Activated CD4-positive, alpha-beta T cell treated with anti-CD3 and anti-CD28 coated beads, Interleukin-2, amount 50 U/mL, for 4 hours (primary cell): Measurements from ENCODE around the gene S100A12.

ENCODE experiments used
- DNase-seq, 2 experiments: peaks; one replicate each; pipeline ENCODE4 v3.0.0-alpha.2; 2020

S100A12 gene

DNA sequence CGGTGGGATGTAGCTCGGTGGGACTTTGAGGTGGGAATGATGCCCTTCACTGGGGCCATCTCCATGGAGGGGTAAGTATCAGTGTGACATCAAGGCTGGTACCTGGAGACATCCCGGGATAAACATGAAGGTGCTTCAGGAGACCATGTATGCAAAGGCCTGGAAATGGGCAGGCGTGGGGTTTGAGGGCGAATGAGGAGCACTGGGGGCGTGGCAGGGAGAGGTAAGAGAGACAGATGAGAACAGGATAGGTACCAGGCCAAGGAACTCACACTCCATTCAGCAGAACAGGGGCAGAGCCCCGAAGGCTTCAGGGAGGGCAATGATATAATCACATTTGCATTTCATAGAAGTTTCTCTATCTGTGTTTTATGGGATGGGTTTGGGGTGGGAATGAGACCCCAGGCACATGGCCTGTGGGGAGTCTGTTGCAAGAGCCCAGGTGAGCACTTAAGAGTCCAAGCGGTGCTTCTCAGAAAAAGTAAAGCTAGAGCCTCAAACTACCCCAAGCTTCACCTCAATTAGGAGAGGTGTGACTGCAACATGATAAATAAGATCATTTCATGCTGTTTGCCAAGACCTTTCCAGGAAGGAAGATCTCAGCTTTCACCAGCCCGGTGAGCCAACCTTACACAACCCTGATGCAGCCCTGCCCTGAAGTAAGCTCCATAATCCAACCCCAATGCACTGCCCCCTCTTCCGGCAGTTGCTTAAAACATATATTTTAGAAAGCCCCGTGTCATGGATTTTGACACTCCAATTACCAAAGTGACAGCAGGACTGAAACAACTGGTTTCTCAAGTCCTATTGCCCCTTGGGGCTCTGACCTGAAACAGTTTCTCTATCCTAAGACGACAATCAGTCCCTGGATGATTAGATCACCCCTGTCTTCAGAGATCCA lies 10.4 kb downstream of the S100A12 start:
- DNase-seq: no peak

DNA sequence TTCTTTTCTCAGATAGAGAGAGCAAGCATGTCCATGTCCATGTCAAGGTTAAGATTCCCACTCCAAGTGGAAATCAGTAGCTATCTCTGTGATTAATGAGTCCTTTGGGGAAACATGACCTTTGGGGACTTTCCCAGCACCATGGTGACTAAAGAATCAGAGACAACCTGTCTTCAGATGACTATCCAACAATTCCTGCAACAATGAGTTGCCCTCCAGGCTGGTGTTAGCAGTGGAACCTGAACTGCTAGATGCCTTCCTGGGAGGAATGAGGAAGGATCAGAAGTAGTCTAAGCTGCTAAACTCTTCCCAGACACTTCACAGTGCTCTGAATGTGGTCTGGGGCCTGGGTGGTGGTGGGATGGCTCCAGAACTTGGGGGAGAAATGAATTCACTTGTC lies 11.3 kb downstream of the S100A12 start:
- no peak for DNase-seq

DNA sequence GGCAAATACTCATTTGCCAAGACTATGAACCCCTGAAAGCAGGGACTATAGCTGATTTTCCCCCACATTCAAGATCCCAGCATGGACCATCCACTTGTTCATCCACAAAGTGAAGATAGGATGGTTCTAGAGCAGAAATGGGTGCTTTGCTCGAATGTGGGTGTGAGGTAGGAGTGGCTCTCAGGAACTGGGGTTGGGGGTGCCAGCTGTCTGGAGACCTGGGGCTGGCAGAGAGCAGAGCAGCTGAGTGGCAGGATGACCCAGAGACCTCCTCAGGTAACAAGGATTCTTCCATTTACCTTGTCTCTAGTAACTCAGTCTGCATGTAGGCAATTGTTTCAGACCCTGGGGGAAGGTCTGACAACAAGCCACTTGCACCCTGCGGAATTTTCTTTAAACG lies 11.8 kb downstream of the S100A12 start:
- no peak for DNase-seq

DNA sequence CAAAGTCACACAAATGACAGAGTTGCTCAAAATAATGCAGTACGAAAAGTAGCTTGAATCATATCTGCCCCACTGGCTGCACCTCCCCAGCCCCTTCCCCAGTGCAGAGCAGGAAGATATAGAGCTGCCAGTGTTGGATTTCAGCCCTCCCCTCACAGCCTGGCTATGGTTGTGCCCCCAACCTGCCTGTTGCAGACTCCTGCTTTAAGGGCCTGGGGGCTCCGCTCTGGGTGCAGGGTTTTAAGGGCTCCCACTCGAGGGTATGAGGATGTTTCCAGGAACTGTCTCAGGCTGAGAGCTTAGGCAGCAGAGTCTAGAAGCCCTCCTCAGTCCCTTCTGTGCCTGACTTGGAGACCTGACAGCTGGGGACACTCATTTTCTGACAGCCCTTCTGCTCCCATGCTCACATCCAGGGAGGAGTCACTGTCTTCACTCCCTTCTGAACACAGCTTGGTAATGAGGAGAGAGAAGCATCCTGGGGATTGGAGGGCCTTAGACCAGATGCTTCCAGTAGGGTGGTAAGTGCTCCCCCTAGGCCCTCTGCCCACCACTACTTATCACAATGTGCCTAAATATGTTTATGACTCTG lies 13.1 kb downstream of the S100A12 start:
- no peak for DNase-seq

DNA sequence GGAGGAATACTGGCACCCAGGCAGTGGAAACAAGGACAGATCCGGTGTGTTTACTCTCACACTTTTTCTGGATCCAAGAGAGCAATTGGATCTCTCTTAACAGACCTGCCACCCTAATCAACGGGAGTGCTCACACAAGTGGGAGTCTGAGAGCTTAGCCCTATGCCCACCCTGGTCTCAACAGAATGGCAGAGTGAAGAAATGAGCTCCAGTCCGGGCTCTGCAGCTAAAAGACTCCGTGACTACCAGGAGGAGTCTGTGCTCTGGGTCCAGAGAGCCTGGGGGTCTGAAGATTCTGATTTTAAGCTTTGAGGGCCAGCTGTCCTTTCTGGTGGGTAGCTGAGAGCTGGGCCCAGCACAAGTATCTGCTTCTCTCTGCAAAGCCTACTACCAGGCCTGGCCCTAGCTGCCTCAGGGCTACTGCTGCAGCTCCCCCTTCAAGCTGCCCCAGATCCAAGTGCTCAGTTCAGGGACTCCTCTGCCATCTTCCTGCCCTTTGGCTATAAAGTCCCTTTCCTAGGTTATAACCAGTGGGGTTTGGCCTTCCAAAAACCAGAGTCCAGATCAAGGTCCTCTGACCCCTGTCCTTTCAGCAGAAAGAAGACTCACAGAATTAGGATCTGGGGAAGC lies 13.8 kb downstream of the S100A12 start:
- DNase-seq: no peak

DNA sequence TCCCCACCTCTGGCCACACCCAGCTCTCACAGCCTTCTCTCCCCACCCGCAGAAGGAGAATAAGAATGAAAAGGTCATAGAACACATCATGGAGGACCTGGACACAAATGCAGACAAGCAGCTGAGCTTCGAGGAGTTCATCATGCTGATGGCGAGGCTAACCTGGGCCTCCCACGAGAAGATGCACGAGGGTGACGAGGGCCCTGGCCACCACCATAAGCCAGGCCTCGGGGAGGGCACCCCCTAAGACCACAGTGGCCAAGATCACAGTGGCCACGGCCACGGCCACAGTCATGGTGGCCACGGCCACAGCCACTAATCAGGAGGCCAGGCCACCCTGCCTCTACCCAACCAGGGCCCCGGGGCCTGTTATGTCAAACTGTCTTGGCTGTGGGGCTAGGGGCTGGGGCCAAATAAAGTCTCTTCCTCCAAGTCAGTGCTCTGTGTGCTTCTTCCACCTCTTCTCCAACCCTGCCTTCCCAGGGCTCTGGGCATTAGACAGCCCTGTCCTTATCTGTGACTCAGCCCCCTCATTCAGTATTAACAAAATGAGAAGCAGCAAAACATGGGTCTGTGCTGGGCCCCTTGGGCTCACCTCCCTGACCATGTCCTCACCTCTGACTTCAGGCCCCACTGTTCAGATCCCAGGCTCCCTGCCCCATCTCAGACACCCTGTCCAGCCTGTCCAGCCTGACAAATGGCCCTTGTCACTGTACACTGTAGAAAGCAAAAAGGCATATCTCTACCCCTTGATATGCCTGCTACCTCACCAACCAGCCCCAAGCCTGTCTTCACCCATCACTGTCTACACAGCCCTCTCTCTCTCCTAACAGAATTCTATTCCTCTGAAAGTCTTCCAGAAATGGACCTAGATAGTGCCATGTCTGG lies 14.6 kb downstream of the S100A12 start:
- DNase-seq: no peak

DNA sequence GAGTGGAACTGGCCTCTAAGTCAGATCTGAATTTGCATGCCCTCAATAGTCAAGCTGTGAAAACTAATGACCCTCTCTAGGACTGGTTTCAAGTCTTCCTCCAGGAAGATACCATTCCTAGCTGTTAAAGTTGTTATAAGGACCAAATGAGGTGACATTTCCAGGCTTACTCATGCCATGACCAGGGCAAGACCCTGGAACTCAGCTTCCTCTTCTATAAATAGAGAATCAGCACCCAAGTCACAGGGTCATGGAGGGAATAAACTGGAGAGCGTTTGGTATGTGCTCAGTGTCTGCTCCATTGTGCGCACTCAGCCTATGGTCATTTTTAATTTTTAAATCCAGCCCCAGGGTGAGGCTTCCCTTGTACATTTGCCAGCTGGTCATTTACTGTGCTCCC lies 15.2 kb downstream of the S100A12 start:
- DNase-seq: no peak

DNA sequence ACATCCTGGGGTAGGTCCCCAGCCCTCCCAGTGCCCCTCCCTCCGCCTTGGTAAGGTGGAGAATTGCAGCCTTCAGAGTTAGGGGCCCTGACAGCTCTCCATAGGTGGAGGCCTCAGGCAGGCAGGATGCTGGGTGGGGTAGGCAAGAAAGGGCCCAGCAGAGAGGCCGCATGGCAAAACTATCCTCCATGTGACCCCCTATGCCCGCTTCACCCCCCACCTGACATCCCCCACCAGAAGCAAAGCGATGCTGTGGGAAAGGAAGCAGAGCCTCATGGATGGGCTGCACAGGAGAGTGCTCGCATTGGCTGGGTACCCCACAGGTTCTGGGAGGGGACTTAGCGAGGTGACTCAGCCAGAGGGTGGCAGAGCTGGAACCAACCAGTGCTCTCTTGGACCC lies 16.2 kb downstream of the S100A12 start:
- no peak for DNase-seq

DNA sequence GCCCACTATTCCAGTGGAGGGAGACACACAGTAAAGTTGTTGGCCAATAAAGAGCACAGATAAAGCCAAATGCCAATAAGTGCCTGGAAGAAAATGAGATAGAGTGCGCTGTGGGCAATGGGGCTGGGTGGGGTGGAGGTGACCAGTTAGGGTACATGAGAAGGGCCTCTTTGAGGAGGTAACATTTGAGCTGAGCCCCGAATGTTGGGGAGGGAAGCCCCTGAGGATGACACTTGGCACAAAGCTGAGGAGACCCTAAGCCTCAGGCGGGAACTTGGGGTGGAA lies 16.8 kb downstream of the S100A12 start:
- DNase-seq: no peak

DNA sequence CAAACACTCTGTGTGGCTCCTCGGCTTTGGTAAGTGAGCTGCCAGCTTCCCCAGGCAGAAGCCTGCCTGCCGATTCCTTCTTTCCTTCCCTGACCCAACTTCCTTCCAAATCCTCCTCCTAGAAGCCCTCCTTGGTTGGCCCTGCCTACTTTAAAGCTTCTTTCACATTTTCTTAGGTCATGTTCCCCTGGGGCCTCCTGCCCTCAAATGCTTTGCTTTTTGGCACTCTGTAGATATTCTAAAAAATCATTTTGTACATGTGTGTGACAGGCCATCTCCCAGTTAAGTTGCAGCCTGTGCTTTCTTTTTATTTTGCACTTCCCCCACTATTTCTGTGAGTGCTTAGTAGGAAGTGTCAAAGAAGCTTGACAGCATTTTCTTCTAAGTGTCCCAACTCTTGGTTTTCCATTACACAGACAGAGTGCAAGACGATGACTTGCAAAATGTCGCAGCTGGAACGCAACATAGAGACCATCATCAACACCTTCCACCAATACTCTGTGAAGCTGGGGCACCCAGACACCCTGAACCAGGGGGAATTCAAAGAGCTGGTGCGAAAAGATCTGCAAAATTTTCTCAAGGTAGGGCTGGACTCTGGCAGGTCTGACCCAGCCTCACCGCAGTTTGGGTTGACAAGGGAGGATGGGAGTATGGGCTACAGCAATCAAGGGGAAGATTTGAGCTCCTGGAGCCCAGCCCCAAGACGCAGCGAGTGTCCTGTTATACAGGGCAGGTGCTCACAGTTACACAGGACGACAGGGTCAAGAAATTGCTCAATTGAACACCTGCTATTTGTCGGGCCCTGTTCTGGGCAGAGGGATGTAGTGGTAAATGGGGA lies 17.3 kb downstream of the S100A12 start, which contains the start of gene S100A9:
S100A9 (plus strand) TSS at position 2 of the 838 bp plus-strand sequence; CDS start at position 432, 430 bp downstream.
- no peak for DNase-seq

DNA sequence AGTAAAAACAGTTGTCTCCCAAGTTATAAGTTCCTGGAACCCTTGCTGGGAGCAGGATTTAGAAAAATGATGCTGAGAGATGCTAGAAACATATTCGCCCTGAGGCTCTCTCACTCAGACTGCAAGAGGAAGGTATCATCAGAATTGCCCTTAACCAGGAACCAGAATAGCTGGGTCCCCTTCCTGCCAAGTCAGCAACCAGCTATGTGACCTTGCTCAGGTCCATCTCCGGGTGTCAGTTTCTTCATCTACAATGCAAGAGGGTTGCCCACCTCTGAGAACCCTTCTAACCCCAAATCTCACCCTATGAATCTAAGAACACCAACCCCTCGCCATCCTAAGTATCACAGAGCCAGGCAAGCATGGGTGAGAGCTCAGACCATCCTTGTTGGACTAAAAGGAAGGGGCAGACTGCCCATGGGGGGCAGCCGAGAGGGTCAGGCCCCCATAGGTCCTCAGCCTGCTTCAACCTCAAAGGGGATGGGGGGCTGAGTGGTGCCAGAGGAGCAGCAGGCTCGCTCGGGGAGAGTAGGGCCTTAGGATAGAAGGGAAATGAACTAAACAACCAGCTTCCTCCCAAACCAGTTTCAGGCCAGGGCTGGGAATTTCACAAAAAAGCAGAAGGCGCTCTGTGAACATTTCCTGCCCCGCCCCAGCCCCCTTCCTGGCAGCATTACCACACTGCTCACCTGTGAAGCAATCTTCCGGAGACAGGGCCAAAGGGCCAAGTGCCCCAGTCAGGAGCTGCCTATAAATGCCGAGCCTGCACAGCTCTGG lies 18.2 kb downstream of the S100A12 start:
- DNase-seq: no peak

DNA sequence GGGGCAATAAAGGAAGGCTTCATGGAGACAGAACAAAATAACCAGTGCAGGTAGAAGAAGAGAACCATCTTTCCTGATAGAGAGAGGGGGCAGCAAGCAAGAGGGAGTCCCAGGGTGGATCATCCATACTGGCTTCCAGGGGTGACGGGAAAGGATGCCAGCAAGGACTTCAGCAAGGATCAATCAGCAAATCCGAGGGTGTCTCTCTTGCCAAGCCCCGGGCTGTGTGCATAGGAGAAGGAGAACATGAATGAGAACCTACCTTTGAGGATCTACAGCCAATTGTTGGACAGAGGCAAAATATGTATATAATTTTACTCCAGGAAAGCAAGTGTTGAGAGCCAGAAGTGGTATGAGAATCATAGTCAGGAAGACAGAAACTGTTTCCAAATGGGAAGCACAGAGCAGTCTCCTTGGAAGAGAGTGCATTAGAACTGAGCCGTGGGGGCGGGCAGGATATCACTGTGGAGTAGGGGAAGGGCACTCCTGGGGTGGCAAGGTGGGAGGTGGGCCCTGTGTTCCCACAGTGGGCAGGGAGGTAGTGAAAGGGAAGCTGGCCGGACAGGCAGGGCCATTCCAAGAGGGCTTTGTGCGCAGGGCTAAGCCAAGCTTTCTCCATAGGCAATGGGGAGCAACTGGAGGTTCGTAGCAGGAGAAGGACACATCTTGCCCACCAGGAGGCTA lies 18.9 kb downstream of the S100A12 start:
- no peak for DNase-seq

DNA sequence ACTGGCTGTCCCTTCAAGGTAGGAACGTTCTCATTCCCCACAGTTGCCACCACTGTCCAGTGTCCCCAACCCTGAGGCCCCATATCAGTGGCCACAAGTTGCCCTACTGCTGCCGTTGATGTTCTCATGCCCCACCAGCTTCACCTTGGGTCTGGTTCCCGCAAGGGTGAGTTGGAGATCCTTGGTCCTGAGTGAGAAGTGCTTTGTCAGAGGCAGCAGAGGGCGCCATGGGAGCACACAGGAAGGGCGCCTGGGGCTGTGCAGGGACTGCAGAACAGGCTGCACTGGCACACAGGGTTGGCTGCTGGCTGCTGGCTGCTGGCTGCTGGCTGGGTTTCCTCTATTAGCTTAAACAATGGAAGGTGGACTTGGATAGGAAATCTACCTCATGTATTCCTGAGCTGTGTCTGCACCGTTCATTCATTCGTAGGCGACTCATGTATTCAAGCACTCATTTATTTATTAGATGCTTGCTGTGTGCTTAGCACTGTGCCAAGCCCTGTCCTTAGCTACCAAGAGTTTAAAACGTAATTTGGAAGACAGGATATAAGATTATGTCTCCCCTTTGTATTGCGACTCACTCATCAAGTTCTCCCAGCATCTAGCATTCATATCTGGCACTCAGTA lies 19.9 kb downstream of the S100A12 start:
- no peak for DNase-seq

DNA sequence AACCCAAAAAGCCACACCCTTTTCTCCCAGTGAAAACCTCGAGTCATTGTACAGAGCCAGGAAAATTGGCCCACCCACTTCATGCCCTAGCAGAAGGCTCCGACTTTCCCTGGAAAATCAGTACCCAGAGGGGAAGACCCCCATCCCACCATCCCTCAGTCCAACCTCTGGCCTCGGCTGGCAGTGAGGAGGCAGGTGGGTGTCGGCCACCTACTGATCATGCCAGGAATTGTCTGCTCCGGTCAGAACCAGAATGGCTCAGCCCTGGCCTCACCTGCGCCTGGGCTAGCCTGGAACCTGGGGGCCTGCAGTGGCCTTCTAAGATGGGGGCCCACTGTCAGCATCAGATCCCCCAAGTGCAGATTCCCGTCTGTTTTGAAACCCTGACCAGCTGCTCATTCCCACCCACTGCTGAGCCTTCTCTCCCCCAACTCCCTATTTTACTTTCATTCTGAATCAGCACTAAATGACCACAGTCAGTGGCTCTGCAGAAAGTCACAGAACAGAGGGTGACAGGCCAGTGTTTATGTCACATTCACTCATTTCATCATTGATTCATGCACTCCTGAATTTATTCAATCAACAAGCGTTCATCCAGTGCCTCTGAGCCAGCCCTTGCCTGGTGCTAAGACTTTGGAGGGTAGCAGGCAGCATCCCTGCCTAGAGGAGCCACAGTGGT lies 20.8 kb downstream of the S100A12 start:
- DNase-seq: no peak

DNA sequence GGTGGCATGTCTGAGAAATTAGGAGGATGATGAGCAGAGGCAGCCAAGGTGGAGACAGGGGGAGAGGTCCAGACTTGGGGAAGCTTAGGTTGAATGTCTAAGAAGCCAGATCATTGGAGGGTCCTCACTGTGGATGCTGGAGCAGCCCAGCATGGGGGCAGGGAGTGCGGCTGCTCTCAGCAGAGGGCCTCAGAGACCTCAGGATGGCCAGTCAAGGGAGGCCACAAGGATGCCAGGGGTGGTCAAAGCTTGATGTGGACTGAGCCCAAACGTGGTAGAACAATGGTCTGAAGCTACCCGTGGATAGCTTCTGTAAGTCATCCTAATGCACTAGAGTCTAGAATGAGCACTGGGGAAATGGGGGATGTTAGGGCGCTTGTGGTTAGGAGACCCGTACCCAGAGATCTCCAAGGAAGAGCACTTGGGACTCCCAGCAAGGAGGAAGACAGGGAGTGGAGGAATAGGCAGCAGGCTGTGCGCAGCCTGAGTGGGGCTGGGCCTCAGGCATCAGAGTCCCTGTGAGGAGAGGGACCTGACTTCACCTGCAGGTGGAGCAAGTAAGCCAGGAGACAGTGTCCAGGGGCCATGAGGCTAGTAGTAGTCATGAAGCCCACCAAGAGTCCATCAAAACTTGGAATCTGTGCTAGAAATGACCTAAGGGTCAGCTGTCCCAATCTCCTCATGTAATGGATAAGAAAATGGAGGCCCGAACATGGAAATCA lies 22.0 kb downstream of the S100A12 start:
- DNase-seq: no peak

DNA sequence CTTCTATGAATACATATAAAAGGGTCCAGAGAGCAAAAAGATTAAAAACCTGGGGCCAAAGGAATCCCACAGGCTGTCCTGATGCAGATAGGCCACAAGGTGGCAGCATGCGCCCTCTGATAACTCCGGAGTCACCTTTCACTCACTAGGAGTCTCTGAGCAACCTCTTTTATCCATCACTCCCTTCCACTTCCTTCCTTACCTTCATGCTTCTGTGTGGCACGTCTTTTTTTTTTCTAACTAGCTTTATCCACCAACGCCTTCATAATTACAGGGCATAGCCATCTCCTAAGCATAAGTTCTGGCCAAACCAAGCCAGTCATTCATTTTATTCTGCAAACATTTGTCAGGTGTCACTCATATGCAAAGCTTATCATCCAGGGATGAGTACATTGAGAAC lies 22.9 kb downstream of the S100A12 start:
- DNase-seq: peak; percentile 46 to 53

DNA sequence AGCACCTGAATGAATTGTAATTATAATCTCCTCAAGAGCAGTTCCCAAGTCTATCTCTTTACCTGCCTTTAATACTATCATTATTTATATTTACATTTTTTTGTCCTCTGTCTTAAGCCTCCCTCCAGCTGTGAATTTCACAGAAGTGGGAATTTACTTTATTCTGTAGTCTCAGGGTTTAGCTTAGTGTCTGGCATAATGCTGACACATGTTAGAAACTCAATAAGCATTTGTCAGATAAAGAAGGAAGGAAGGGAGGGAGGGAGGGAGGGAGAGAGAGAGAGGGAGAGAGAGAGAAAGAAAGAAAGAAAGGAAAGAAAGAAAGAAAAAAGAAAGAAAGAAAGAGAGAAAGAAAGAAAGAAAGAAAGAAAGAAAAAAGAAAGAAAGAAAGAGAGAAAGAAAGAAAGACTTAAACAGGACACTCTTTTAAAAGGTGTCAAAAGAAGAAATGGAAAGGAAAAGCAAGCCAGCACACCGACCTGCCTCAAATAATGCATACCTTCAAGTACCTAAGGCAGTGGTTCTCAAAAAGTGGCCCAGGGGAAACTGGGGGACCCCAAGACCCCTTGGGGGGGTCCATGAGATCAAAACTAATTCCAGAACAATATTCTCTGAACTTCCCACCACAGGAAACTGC lies 25.0 kb downstream of the S100A12 start:
- DNase-seq: no peak
